Gastrocnemius medialis (tissue), 4 donors: ENCODE results near the gene KCNIP4. TPM values are rescaled to one million over a fixed set of nuclear protein-coding genes. Genes with fewer than 3 reads are reported as not detected.
A peak's percentile ranks its signal among the peaks of the same experiment; 100 is the strongest.

Experiments used
- ATAC-seq, 2 donors: fragments of 150-250 bp; one replicate each; pipeline ENCODE4 v1.9.1; 2016
- DNase-seq, 2 donors: peaks; one replicate each; pipeline ENCODE4 v3.0.0-alpha.2; 2019
- H3K27ac ChIP-seq, 4 donors: fragments of 200-600 bp; sonication (generic); 1 replicate in 1 of 4; 2 replicates in 3 of 4; pipeline ENCODE4 v1.5.1; 2016 to 2018; ENCODE audit warnings: mild to moderate bottlenecking in 2 of 4, moderate library complexity in 1 of 4
- H3K27me3 ChIP-seq, 3 donors: fragments of 200-600 bp; sonication (generic) in 2 of 3; 1 replicate in 1 of 3; 2 replicates in 2 of 3; pipeline versions ENCODE4 v1.5.1 to v1.6.0; 2016 to 2019; ENCODE audit warnings: mild to moderate bottlenecking in 1 of 3, moderate library complexity in 1 of 3
- H3K36me3 ChIP-seq, 2 donors: fragments of 200-600 bp; sonication (generic) in 1 of 2; one replicate each; pipeline ENCODE4 v1.5.1; 2017 to 2018
- H3K4me1 ChIP-seq, 2 donors: fragments of 200-600 bp; sonication (generic) in 1 of 2; one replicate each; pipeline ENCODE4 v1.5.1; 2016 to 2017; ENCODE audit warnings: mild to moderate bottlenecking in 2 of 2
- H3K4me3 ChIP-seq, 4 donors: fragments of 200-600 bp; sonication (generic) in 3 of 4; 1 replicate in 1 of 4; 2 replicates in 3 of 4; pipeline ENCODE4 v1.5.1; 2016 to 2019; ENCODE audit warnings: mild to moderate bottlenecking in 2 of 4
- H3K9me3 ChIP-seq, 3 donors: fragments of 200-600 bp; sonication (generic) in 2 of 3; 1 replicate in 1 of 3; 2 replicates in 2 of 3; pipeline ENCODE4 v1.5.1; 2016 to 2019
- CTCF ChIP-seq, 5 experiments: fragments of 450-650 bp in 3 of 5; fragments of 200-600 bp in 2 of 5; sonication (generic) in 2 of 5; IDR thresholded peaks in 4 of 5; conservative IDR thresholded peaks in 1 of 5; 1 replicate in 4 of 5; 2 replicates in 1 of 5; pipeline ENCODE4 v1.5.1; 2016 to 2019; ENCODE audit warnings: antibody characterized with exemption in 5 of 5, mild to moderate bottlenecking in 3 of 5, moderate library complexity in 3 of 5
- POLR2A ChIP-seq, 2 donors: fragments of 450-650 bp; IDR thresholded peaks; one replicate each; pipeline ENCODE4 v1.6.1; 2017; ENCODE audit warnings: antibody characterized with exemption in 2 of 2, mild to moderate bottlenecking in 2 of 2, moderate library complexity in 2 of 2
- in situ Hi-C, 4 donors: fragments of 200-750 bp; cut with MboI; loops; one replicate each; pipeline versions ENCODE4 v1.15.0 to v1.8.0; 2017; ENCODE audit warnings: low sequenced_read_pairs in 4 of 4
- intact Hi-C: fragments of 100-400 bp; cut with DNase I; formaldehyde crosslinking; loops from one replicate; pipeline ENCODE4 v1.15.1; 2023; ENCODE audit warnings: low total_unique reads
- total RNA-seq, 4 donors: library from RNA; depleted of rRNA; stranded (reverse); fragments of >200 nt; gene quantifications; one replicate each; pipeline versions ENCODE4 v1.1.0 to v1.2.3, GENCODE V29; 2016

The KCNIP4 gene
- total RNA-seq, 4 donors from 2014 or later = not detected

- peak within 1 kb of the TSS; percentile 73 to 82 (median 80) for H3K27ac ChIP-seq
- H3K4me3 ChIP-seq = peak within 1 kb of the TSS; percentile 74 to 95 (median 79)
- no peaks in the 10 kb centered on the region for H3K9me3 ChIP-seq
- ATAC-seq (peak; percentile 98), DNase-seq (peak; percentile 85 to 90)
- intact Hi-C loops (no loop called here), in situ Hi-C loops (no loop called here)
- H3K4me1 ChIP-seq = peaks cover 12% of the 10 kb centered on the region in 2 donors
- no peaks in the 10 kb centered on the region for H3K27me3 ChIP-seq
- TF ChIP-seq POLR2A (IDR thresholded peaks at IDR 0.05) (peak; percentile 44 to 58), CTCF (IDR thresholded peaks at IDR 0.05 in 4 of 5, conservative IDR thresholded peaks at IDR 0.05 in 1 of 5) (no peak)
- peaks cover under 1 to 10% of the 10 kb centered on the region in 2 donors for H3K36me3 ChIP-seq
Measured at GRCh38 chr4:20700007-20700761, 1248.4 kb downstream of the KCNIP4 start, which contains the start of gene PACRGL. PACRGL (plus strand) TSS chr4:20700458; CDS start chr4:20704482, 4,024 bp downstream.

GRCh38 chr4:20698820-20699219 is 1249.8 kb downstream of the KCNIP4 start:
- in situ Hi-C loops = loop anchor here in 1 of 4 donors (25.0 kb wide), 2 partner anchors 287 to 2012 kb away; no protein-coding TSS in a partner anchor
- no peak for TF ChIP-seq POLR2A (IDR thresholded peaks at IDR 0.05)
- TF ChIP-seq CTCF (IDR thresholded peaks at IDR 0.05 in 4 of 5, conservative IDR thresholded peaks at IDR 0.05 in 1 of 5) = no peak
- Histone ChIP-seq H3K9me3 (no peaks in the 10 kb centered on the region), H3K4me1 (peaks cover 12% of the 10 kb centered on the region in 2 donors), H3K36me3 (no peaks in the 10 kb centered on the region), H3K27ac (no peak overlapping the region), H3K4me3 (no peak overlapping the region), H3K27me3 (no peaks in the 10 kb centered on the region)
- intact Hi-C loops = no loop called here
- ATAC-seq = no peak
- no peak for DNase-seq

GRCh38 chr4:20698382-20698781 is 1250.2 kb downstream of the KCNIP4 start:
- no peaks in the 10 kb centered on the region for H3K27me3 ChIP-seq
- intact Hi-C loops = no loop called here
- no peak overlapping the region for H3K4me3 ChIP-seq
- no peaks in the 10 kb centered on the region for H3K36me3 ChIP-seq
- ATAC-seq (no peak), DNase-seq (no peak)
- H3K9me3 ChIP-seq = no peaks in the 10 kb centered on the region
- no peak for TF ChIP-seq POLR2A (IDR thresholded peaks at IDR 0.05)
- no peak for TF ChIP-seq CTCF (IDR thresholded peaks at IDR 0.05 in 4 of 5, conservative IDR thresholded peaks at IDR 0.05 in 1 of 5)
- in situ Hi-C loops = loop anchor here in 1 of 4 donors (25.0 kb wide), 2 partner anchors 286 to 2011 kb away; no protein-coding TSS in a partner anchor
- no peak overlapping the region for H3K27ac ChIP-seq
- peaks cover 12% of the 10 kb centered on the region in 2 donors for H3K4me1 ChIP-seq

- in situ Hi-C loops = loop anchor here in 1 of 4 donors (25.0 kb wide), 2 partner anchors 285 to 2010 kb away; no protein-coding TSS in a partner anchor
Measured at GRCh38 chr4:20696815-20697214, 1251.8 kb downstream of the KCNIP4 start.

More at GRCh38 chr4:20696815-20697214, 1251.8 kb downstream of the KCNIP4 start:
- Histone ChIP-seq H3K27me3 (no peaks in the 10 kb centered on the region), H3K4me3 (no peak overlapping the region), H3K36me3 (no peaks in the 10 kb centered on the region), H3K27ac (no peak overlapping the region), H3K9me3 (no peaks in the 10 kb centered on the region), H3K4me1 (peaks cover 12% of the 10 kb centered on the region in 2 donors)
- DNase-seq = no peak
- intact Hi-C loops = no loop called here
- no peak for ATAC-seq
- TF ChIP-seq CTCF (IDR thresholded peaks at IDR 0.05 in 4 of 5, conservative IDR thresholded peaks at IDR 0.05 in 1 of 5) (no peak), POLR2A (IDR thresholded peaks at IDR 0.05) (no peak)
